ENCODE data around the gene CDC42BPB. TPM values are rescaled to one million over a fixed set of nuclear protein-coding genes. Genes with fewer than 3 reads are reported as not detected.

The CDC42BPB gene
- total RNA-seq, 1 donor from 2014 or later: 147 TPM

GRCh38 chr14:102903889-102904512 is 153.3 kb downstream of the CDC42BPB start:
- H3K27me3 ChIP-seq (ENCODE audit: control insufficient read depth, insufficient read depth, low read length): no peaks in the 10 kb centered on the region
- H3K36me3 ChIP-seq (ENCODE audit: control insufficient read depth, insufficient read depth, low read length): no peaks in the 10 kb centered on the region
- H3K4me3 ChIP-seq (ENCODE audit: low read depth, low read length): no peak overlapping the region
- no peak for DNase-seq (ENCODE audit: low read depth)
- TF ChIP-seq CTCF (IDR thresholded peaks at IDR 0.05; ENCODE audit: insufficient read depth, low read length, poor library complexity, severe bottlenecking): no peak

DNA sequence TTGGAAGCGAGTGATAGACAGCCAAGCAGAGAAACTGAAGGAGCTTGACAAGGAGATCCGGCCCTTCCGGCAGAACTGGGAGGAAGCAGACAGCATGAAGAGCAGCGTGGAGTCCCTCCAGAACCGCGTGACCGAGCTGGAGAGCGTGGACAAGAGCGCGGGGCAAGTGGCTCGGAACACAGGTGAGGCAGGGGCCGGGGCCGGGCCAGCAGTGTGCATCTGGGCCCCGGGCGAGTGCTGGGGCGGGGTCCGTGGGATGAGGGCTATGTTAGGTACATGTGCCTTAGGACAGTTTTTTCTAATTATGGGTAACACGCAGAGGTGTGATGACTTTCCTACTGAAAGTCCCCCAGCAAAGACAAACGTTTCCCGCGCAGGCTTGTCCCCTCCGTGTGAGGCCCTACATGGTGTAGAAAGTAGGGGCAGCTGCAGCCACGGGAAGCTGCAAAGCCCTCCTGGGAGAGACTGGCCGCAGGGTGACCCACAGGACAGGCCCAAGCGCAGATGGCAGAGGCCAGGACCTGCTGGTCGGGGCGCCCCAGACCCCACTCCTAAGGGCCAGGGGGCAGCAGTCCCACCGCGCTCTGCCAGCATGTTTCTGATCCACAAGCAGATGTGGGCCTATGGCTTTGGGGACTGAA is 154.0 kb downstream of the CDC42BPB start:
- Histone ChIP-seq H3K27me3 (ENCODE audit: control insufficient read depth, insufficient read depth, low read length) (no peaks in the 10 kb centered on the region), H3K36me3 (ENCODE audit: control insufficient read depth, insufficient read depth, low read length) (no peaks in the 10 kb centered on the region), H3K4me3 (ENCODE audit: low read depth, low read length) (no peak overlapping the region)
- no peak for TF ChIP-seq CTCF (IDR thresholded peaks at IDR 0.05; ENCODE audit: insufficient read depth, low read length, poor library complexity, severe bottlenecking)
- DNase-seq (ENCODE audit: low read depth): no peak

DNA sequence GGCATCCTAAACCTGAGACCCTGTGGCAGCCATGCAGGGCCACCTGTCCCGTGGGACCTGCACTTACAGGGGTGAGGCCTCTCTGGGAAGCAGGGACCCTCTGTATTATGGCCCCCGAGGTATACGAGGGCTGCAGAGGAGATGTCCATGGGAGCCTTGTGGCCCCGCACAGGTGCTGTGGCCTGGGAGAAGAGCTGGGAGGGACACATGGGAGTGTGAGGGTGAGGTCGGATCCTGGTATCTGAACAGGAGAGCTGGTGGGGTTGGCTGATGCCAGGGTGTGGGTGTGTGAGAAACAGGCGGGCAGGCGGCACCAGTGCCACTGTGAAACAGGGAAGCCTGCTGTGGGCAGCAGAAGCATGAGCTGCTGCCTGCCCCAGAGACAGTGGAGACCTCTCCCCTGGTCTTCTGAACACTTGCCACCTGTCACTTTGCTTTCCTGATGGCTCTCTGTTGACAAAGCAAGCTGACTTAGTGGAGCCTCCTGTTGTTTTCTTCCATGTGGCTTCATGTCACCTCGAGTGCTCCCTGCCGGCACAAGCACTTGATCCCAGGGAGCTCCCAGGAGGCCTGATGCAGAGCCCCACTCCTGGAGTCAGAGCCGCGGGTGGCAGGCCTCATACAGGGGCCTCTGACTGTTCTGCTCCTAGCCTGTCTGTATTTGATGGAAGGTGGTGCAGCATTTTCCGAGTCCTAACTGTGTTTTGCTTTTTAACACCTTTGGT is 154.7 kb downstream of the CDC42BPB start:
- H3K36me3 ChIP-seq (ENCODE audit: control insufficient read depth, insufficient read depth, low read length): no peaks in the 10 kb centered on the region
- H3K27me3 ChIP-seq (ENCODE audit: control insufficient read depth, insufficient read depth, low read length): no peaks in the 10 kb centered on the region
- H3K4me3 ChIP-seq (ENCODE audit: low read depth, low read length): no peak overlapping the region
- no peak for TF ChIP-seq CTCF (IDR thresholded peaks at IDR 0.05; ENCODE audit: insufficient read depth, low read length, poor library complexity, severe bottlenecking)
- no peak for DNase-seq (ENCODE audit: low read depth)

GRCh38 chr14:102902086-102902485 is 155.3 kb downstream of the CDC42BPB start:
- DNase-seq (ENCODE audit: low read depth): no peak
- Histone ChIP-seq H3K36me3 (ENCODE audit: control insufficient read depth, insufficient read depth, low read length) (no peaks in the 10 kb centered on the region), H3K4me3 (ENCODE audit: low read depth, low read length) (no peak overlapping the region), H3K27me3 (ENCODE audit: control insufficient read depth, insufficient read depth, low read length) (no peaks in the 10 kb centered on the region)
- no peak for TF ChIP-seq CTCF (IDR thresholded peaks at IDR 0.05; ENCODE audit: insufficient read depth, low read length, poor library complexity, severe bottlenecking)

DNA sequence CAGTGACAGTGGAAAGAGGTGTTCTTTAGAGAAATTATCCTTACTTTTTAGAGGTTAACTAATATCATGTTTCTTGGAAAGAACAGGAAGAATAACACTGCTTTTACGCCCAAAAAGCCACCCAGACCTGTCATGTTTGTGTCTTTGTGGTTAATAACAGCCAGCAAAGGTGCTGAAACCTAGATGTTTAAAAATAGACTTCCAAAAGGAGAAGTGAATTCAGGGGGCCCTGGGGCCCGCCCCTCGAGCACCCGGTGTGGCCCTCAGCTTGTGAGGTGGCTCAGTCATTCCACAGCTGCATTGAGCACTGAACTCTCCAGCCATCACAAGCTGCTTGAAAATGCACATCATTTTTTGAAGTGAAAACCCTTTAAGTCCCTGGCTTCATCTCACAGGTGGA is 155.7 kb downstream of the CDC42BPB start:
- Histone ChIP-seq H3K36me3 (ENCODE audit: control insufficient read depth, insufficient read depth, low read length) (no peaks in the 10 kb centered on the region), H3K27me3 (ENCODE audit: control insufficient read depth, insufficient read depth, low read length) (no peaks in the 10 kb centered on the region), H3K4me3 (ENCODE audit: low read depth, low read length) (no peak overlapping the region)
- TF ChIP-seq CTCF (IDR thresholded peaks at IDR 0.05; ENCODE audit: insufficient read depth, low read length, poor library complexity, severe bottlenecking): no peak
- DNase-seq (ENCODE audit: low read depth): no peak
